Neural cell (in vitro differentiated cells): ENCODE measurements around the gene SEMG1.

Experiments
- EP300 ChIP-seq: fragments of 450-650 bp; conservative IDR thresholded peaks from 2 replicates; pipeline ENCODE4 v1.6.1; 2014; ENCODE audit warnings: antibody characterized with exemption, mild to moderate bottlenecking, moderate library complexity; ENCODE audit not compliant: poor library complexity, severe bottlenecking
- EZH2 ChIP-seq: fragments of 200-600, 300-800 bp; shearing (Covaris generic), sonication (generic); IDR thresholded peaks from 2 replicates; pipeline ENCODE4 v1.6.1; 2014; ENCODE audit warnings: antibody characterized with exemption, low read length, borderline replicate concordance, mild to moderate bottlenecking; ENCODE audit not compliant: insufficient read depth, poor library complexity, severe bottlenecking
- MXI1 ChIP-seq: fragments of 450-650 bp; conservative IDR thresholded peaks from 2 replicates; pipeline ENCODE4 v1.6.1; 2014; ENCODE audit warnings: antibody characterized with exemption, mild to moderate bottlenecking; ENCODE audit not compliant: poor library complexity, severe bottlenecking
- POLR2AphosphoS5 ChIP-seq: IDR thresholded peaks from 2 replicates; pipeline ENCODE4 v1.6.1; 2012
- RAD21 ChIP-seq: fragments of 450-650 bp; conservative IDR thresholded peaks from 2 replicates; pipeline ENCODE4 v1.6.1; 2014; ENCODE audit warnings: antibody characterized with exemption, mild to moderate bottlenecking, moderate library complexity
- SMC3 ChIP-seq: fragments of 450-650 bp; conservative IDR thresholded peaks from 2 replicates; pipeline ENCODE4 v1.6.1; 2014; ENCODE audit warnings: antibody characterized with exemption, mild to moderate bottlenecking, moderate library complexity; ENCODE audit not compliant: poor library complexity
- TF ChIP-seq, protein P1 (sequence below): fragments of 450-650 bp; IDR thresholded peaks from 2 replicates; pipeline ENCODE4 v1.5.1; 2014; ENCODE audit warnings: antibody characterized with exemption, mild to moderate bottlenecking, moderate library complexity; ENCODE audit not compliant: poor library complexity, severe bottlenecking

GRCh38 chr20:45230631-45231030 is 23.8 kb downstream of the SEMG1 start:
- TF ChIP-seq, protein P1, sequence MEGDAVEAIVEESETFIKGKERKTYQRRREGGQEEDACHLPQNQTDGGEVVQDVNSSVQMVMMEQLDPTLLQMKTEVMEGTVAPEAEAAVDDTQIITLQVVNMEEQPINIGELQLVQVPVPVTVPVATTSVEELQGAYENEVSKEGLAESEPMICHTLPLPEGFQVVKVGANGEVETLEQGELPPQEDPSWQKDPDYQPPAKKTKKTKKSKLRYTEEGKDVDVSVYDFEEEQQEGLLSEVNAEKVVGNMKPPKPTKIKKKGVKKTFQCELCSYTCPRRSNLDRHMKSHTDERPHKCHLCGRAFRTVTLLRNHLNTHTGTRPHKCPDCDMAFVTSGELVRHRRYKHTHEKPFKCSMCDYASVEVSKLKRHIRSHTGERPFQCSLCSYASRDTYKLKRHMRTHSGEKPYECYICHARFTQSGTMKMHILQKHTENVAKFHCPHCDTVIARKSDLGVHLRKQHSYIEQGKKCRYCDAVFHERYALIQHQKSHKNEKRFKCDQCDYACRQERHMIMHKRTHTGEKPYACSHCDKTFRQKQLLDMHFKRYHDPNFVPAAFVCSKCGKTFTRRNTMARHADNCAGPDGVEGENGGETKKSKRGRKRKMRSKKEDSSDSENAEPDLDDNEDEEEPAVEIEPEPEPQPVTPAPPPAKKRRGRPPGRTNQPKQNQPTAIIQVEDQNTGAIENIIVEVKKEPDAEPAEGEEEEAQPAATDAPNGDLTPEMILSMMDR, result no peak
- TF ChIP-seq SMC3 (no peak), MXI1 (no peak), EP300 (no peak), EZH2 (no peak), POLR2AphosphoS5 (no peak), RAD21 (no peak)
